Lung (tissue), 12 donors: ENCODE measurements around the gene NDUFS7. TPM values are rescaled to one million over a fixed set of nuclear protein-coding genes. Genes with fewer than 3 reads are reported as not detected.

Source experiments
- ATAC-seq: fragments of 200-7000 bp; cut with Tn5 transposase; one replicate; pipeline ENCODE4 v1.9.1; 2020; ENCODE audit warnings: moderate number of reproducible peaks; ENCODE audit not compliant: insufficient read depth, low FRiP score
- DNase-seq, 3 donors: peaks; one replicate each; pipeline ENCODE4 v3.0.0-alpha.2; 2013 to 2017
- H3K27ac ChIP-seq, 2 donors: one replicate each; pipeline ENCODE4 v1.5.1; 2013; ENCODE audit warnings: mild to moderate bottlenecking in 2 of 2, moderate library complexity in 2 of 2, control low read depth in 1 of 2, inconsistent platforms in 1 of 2, low read depth in 1 of 2, low read length in 1 of 2
- H3K27me3 ChIP-seq, 3 donors: one replicate each; pipeline ENCODE4 v1.5.1; 2013; ENCODE audit warnings: low read length in 2 of 3; ENCODE audit not compliant: control insufficient read depth in 3 of 3, insufficient read depth in 3 of 3
- H3K36me3 ChIP-seq, 4 donors: one replicate each; pipeline ENCODE4 v1.5.1; 2013; ENCODE audit warnings: low read length in 4 of 4, mild to moderate bottlenecking in 1 of 4, moderate library complexity in 1 of 4; ENCODE audit not compliant: control insufficient read depth in 4 of 4, insufficient read depth in 4 of 4
- H3K4me1 ChIP-seq, 5 donors: one replicate each; pipeline ENCODE4 v1.5.1; 2013; ENCODE audit warnings: low read length in 5 of 5, mild to moderate bottlenecking in 2 of 5, moderate library complexity in 1 of 5; ENCODE audit not compliant: control insufficient read depth in 5 of 5, insufficient read depth in 5 of 5
- H3K4me3 ChIP-seq: one replicate; pipeline ENCODE4 v1.5.1; 2013; ENCODE audit warnings: mild to moderate bottlenecking, control low read depth, moderate library complexity
- H3K9ac ChIP-seq, 2 donors: one replicate each; pipeline ENCODE4 v1.5.1; 2013; ENCODE audit warnings: low read length in 2 of 2, control low read depth in 1 of 2; ENCODE audit not compliant: insufficient read depth in 1 of 2
- H3K9me3 ChIP-seq, 4 donors: one replicate each; pipeline ENCODE4 v1.5.1; 2013; ENCODE audit warnings: low read length in 3 of 4, mild to moderate bottlenecking in 1 of 4, moderate library complexity in 1 of 4; ENCODE audit not compliant: control insufficient read depth in 4 of 4, insufficient read depth in 3 of 4
- WGBS, 2 donors: extraction: QIAGEN DNeasy Blood & Tissue Kit; methylation state at CpG; one replicate each; pipeline ENCODE4 v1.1.7; 2013; 5-methylcytosine and 5-hydroxymethylcytosine counted together
- polyA plus RNA-seq, 2 donors: library from polyadenylated mRNA; stranded (reverse); fragments of 200-250 nt; gene quantifications; one replicate each; pipeline ENCODE4 v1.2.1, GENCODE V29; 2013
- total RNA-seq, 2 donors: library from RNA; depleted of rRNA in 1 of 2; stranded (reverse); fragments of >200 nt in 1 of 2; gene quantifications; one replicate each; pipeline ENCODE4 v1.2.1, GENCODE V29; 2014 to 2021
- TF ChIP-seq, protein P1 (sequence below): IDR thresholded peaks from 2 replicates; pipeline ENCODE4 v1.5.1; 2012; ENCODE audit warnings: mild to moderate bottlenecking; ENCODE audit errors: control extremely low read depth, extremely low read depth
- donor health status: control.
- donor health status: control.
- donor health status: Bipolar disorder and iron deficiency.
- donor health status: healthy.
- donor health status: DM: yes; HTN: yes; CAD: no.

Gene NDUFS7
- total and polyA plus RNA-seq, 4 donors, result 33.4 to 133 (median 108) TPM

DNA sequence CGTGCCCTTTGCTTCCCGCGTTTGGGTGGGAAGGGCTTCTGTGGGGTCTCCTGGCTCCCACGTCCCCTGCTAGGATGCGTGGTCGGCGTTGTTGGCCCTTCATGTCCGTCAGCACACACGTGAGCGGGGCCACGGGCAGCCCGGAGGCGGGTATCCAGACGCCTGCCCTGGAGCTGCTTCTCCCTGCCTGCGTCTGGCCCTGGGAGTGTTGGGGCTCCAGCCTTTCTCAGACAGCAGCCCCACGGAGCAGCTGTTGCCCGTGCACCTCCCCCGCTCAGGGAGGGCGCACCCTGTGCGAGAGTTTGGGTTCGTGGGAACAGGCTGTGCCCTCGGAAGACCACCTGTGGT lies 38.2 kb downstream of the NDUFS7 start:
- H3K27me3 ChIP-seq, result no peaks in the 10 kb centered on the region
- 91 to 95% methylated on average over 20 to 22 of the region's 22 CpGs for WGBS, 2 donors
- H3K9ac ChIP-seq, result no peak overlapping the region
- no peak overlapping the region for H3K4me3 ChIP-seq
- peaks cover 6 to 79% (median 30%) of the 10 kb centered on the region in 4 donors for H3K36me3 ChIP-seq
- DNase-seq (no peak), ATAC-seq (no peak)
- H3K27ac ChIP-seq, result no peak overlapping the region
- peaks cover 4 to 10% (median 6%) of the 10 kb centered on the region in 5 donors for H3K4me1 ChIP-seq
- TF ChIP-seq, protein P1, sequence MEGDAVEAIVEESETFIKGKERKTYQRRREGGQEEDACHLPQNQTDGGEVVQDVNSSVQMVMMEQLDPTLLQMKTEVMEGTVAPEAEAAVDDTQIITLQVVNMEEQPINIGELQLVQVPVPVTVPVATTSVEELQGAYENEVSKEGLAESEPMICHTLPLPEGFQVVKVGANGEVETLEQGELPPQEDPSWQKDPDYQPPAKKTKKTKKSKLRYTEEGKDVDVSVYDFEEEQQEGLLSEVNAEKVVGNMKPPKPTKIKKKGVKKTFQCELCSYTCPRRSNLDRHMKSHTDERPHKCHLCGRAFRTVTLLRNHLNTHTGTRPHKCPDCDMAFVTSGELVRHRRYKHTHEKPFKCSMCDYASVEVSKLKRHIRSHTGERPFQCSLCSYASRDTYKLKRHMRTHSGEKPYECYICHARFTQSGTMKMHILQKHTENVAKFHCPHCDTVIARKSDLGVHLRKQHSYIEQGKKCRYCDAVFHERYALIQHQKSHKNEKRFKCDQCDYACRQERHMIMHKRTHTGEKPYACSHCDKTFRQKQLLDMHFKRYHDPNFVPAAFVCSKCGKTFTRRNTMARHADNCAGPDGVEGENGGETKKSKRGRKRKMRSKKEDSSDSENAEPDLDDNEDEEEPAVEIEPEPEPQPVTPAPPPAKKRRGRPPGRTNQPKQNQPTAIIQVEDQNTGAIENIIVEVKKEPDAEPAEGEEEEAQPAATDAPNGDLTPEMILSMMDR, result no peak
- H3K9me3 ChIP-seq, result no peaks in the 10 kb centered on the region

DNA sequence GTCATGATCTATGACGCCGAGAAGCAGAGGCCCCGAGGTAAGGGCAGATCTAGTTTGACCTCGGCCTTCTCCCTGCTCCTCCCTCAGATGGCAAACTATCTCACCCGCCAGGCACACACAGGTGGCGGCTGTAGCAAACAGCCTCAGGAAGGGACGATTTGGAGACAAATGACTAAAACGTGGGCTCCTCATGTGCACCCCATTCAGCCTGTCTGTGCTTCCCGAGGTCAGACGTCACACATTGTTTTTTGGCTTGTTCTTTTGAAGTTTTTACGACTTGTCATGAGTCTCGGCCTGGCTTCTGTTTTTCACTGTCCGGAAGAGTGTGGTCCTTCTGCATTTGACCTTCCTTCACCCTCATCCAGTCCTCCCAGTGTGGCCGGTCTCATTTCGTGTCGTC lies 38.7 kb downstream of the NDUFS7 start:
- WGBS, 2 donors, result 86 to 87% methylated on average over 16 of the region's 16 CpGs

DNA sequence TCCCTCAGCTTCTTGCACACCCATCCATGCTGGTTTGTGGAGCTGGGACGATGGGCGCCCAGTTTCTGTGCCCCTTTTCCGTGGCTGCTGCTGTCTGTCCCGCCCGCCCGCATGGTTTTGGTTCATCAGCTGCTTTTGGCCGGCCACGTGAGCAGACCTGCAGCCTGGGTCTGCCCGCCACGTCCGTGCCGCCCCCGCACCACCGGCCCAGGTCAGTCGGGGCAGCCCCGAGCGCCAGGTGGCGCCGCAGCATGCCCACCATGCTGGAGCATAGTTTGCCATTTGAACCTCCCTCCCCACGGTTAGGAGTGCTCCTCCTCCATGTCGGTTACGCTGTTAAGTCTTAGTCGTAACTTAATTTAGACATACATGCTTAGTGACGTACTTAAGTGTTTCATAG lies 39.2 kb downstream of the NDUFS7 start:
- DNase-seq, result no peak
- TF ChIP-seq, protein P1, result no peak
- no peak overlapping the region for H3K4me3 ChIP-seq
- ATAC-seq, result no peak
- no peaks in the 10 kb centered on the region for H3K9me3 ChIP-seq
- H3K4me1 ChIP-seq, result peaks cover 0 to 5% (median 0%) of the 10 kb centered on the region in 5 donors
- H3K9ac ChIP-seq, result no peak overlapping the region
- no peak overlapping the region for H3K27ac ChIP-seq
- H3K27me3 ChIP-seq, result no peaks in the 10 kb centered on the region
- peaks cover 6 to 84% (median 29%) of the 10 kb centered on the region in 4 donors for H3K36me3 ChIP-seq
- WGBS, 2 donors, result 90 to 93% methylated on average over 24 of the region's 24 CpGs

More for the DNA sequence above, 38.7 kb downstream of the NDUFS7 start:
- Histone ChIP-seq H3K4me3 (no peak overlapping the region), H3K27me3 (no peaks in the 10 kb centered on the region), H3K9ac (no peak overlapping the region), H3K4me1 (peaks cover under 1 to 9% (median 4%) of the 10 kb centered on the region in 5 donors), H3K27ac (no peak overlapping the region), H3K9me3 (no peaks in the 10 kb centered on the region), H3K36me3 (peaks cover 6 to 83% (median 29%) of the 10 kb centered on the region in 4 donors)
- ATAC-seq (no peak), DNase-seq (no peak)
- TF ChIP-seq, protein P1, result no peak
